Measurements from ENCODE around the gene KIF19.

- no peak for TF ChIP-seq CTCF (IDR thresholded peaks at IDR 0.05)
- TF ChIP-seq POLR2A (IDR thresholded peaks at IDR 0.05) = no peak
These were observed 21.8 kb upstream of the KIF19 start for GRCh38 chr17:74304184-74304583.

All from uterus (tissue), 2 donors.